Astrocyte (in vitro differentiated cells and primary cell): Measurements from ENCODE around the gene CAV1. TPM values are rescaled to one million over a fixed set of nuclear protein-coding genes. Genes with fewer than 3 reads are reported as not detected.

Source experiments
- DNase-seq: peaks from one replicate; pipeline ENCODE4 v3.0.0-alpha.2; 2010; ENCODE audit warnings: low read depth
- FAIRE-seq: peaks from 2 replicates; lab custom pipeline; 2011; peaks lifted over from hg19 to GRCh38; lab: Jason Lieb, UNC
- H2AFZ ChIP-seq: 2 replicates; pipeline ENCODE4 v1.6.0; 2012; ENCODE audit warnings: low read depth, low read length, inconsistent platforms
- H3K27ac ChIP-seq: 2 replicates; pipeline ENCODE4 v1.5.1; 2011; ENCODE audit warnings: low read depth, low read length, inconsistent platforms
- H3K27me3 ChIP-seq: 2 replicates; pipeline ENCODE4 v1.6.0; 2011; ENCODE audit warnings: low read length, inconsistent platforms; ENCODE audit not compliant: insufficient read depth
- H3K36me3 ChIP-seq: 2 replicates; pipeline ENCODE4 v1.5.1; 2011; ENCODE audit warnings: low read length, inconsistent platforms; ENCODE audit not compliant: insufficient read depth
- H3K4me1 ChIP-seq: 2 replicates; pipeline ENCODE4 v1.5.1; 2011; ENCODE audit warnings: low read length, inconsistent platforms; ENCODE audit not compliant: insufficient read depth
- H3K4me2 ChIP-seq: 2 replicates; pipeline ENCODE4 v1.6.0; 2012; ENCODE audit warnings: low read length, inconsistent platforms
- H3K4me3 ChIP-seq: 2 replicates; pipeline ENCODE4 v1.5.1; 2011; ENCODE audit warnings: low read depth, mild to moderate bottlenecking, low read length, inconsistent platforms; ENCODE audit not compliant: insufficient read depth
- H3K79me2 ChIP-seq: 2 replicates; pipeline ENCODE4 v1.6.0; 2012; ENCODE audit warnings: mild to moderate bottlenecking, low read length, inconsistent platforms; ENCODE audit not compliant: insufficient read depth
- H3K9ac ChIP-seq: 2 replicates; pipeline ENCODE4 v1.6.0; 2012; ENCODE audit warnings: mild to moderate bottlenecking, low read length, inconsistent platforms
- H3K9me3 ChIP-seq: 2 replicates; pipeline ENCODE4 v1.5.1; 2012; ENCODE audit warnings: low read depth, mild to moderate bottlenecking, low read length, inconsistent platforms; ENCODE audit not compliant: insufficient read depth
- H4K20me1 ChIP-seq: 2 replicates; pipeline ENCODE4 v1.6.0; 2012; ENCODE audit warnings: low read length, inconsistent platforms; ENCODE audit not compliant: insufficient read depth
- H3K27ac Mint-ChIP-seq: one replicate; pipeline ENCODE4 v1.8.0; 2021; ENCODE audit warnings: mild to moderate bottlenecking, mixed read lengths; ENCODE audit not compliant: unreplicated experiment
- H3K27me3 Mint-ChIP-seq: one replicate; pipeline ENCODE4 v1.8.0; 2021; ENCODE audit warnings: low read depth, mixed read lengths; ENCODE audit not compliant: unreplicated experiment
- H3K36me3 Mint-ChIP-seq: one replicate; pipeline ENCODE4 v1.8.0; 2021; ENCODE audit warnings: low read depth, mixed read lengths; ENCODE audit not compliant: unreplicated experiment
- H3K4me1 Mint-ChIP-seq: one replicate; pipeline ENCODE4 v1.8.0; 2021; ENCODE audit warnings: low read depth, mixed read lengths; ENCODE audit not compliant: unreplicated experiment
- H3K4me3 Mint-ChIP-seq: one replicate; pipeline ENCODE4 v1.8.0; 2021; ENCODE audit warnings: mild to moderate bottlenecking, moderate library complexity, mixed read lengths; ENCODE audit not compliant: unreplicated experiment
- H3K9me3 Mint-ChIP-seq: one replicate; pipeline ENCODE4 v1.8.0; 2021; ENCODE audit warnings: mild to moderate bottlenecking, mixed read lengths; ENCODE audit not compliant: unreplicated experiment
- CTCF ChIP-seq: IDR thresholded peaks from 2 replicates; pipeline ENCODE4 v1.5.1; 2011; ENCODE audit warnings: low read depth, mild to moderate bottlenecking, inconsistent platforms, low read length, moderate library complexity; ENCODE audit not compliant: insufficient read depth
- EZH2 ChIP-seq: IDR thresholded peaks from 2 replicates; pipeline ENCODE4 v1.6.1; 2012; ENCODE audit warnings: mild to moderate bottlenecking, low read length, inconsistent platforms; ENCODE audit not compliant: insufficient read depth
- total RNA-seq: library from RNA; stranded (reverse); gene quantifications from 2 replicates; pipeline ENCODE4 v1.2.1, GENCODE V29; 2021

Gene CAV1
- total RNA-seq, 1 donor from 2014 or later: 472 TPM

DNA sequence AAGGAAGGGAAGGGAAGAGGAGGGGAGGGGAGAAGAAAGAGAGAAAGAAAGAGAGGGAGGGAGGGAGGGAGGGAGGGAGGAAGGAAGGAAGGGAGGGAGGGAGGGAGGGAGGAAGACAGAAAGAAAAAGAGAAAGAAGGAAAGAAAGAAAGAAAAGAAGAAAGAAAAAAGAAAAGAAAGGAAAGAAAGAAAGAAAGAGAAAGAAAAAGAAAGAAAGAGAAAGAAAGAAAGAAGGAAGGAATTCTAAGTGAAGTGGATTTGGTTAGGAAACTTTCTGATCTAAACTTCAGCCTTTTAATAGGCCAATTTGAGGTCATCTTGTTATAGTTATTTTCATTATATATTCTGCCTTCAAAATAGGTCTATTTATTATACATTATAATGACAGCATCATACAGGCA, 21.0 kb upstream of the CAV1 start:
- H3K27ac ChIP-seq: no peak overlapping the region
- peaks cover 16% of the 10 kb centered on the region for H3K36me3 Mint-ChIP-seq

DNA sequence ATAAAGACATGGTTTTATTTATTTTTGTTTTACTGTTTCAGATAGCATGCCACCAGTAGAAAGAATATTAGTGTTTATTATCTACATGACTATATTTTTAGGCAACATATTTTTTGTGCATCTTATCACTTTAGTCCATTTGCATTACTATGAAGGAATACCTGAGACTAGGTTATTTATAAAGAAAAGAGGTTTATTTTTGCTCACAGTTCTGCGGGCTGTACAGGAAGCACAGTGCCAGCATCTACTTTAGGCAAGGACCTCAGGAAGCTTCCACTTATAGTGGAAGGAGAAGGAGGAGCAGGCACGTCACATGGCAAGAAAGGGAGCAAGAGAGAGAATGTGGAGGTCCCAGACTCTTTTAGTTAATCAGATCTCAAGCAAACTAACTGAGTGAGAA, 19.6 kb upstream of the CAV1 start:
- H4K20me1 ChIP-seq: no peaks in the 10 kb centered on the region
- H3K4me2 ChIP-seq: peak overlapping the region; percentile 1
- H3K79me2 ChIP-seq: peaks cover 54% of the 10 kb centered on the region
- Mint-ChIP-seq H3K4me1 (peaks cover 17% of the 10 kb centered on the region), H3K27ac (peak overlapping the region; percentile 31), H3K4me3 (no peak overlapping the region), H3K9me3 (peaks cover 3% of the 10 kb centered on the region), H3K36me3 (peaks cover 23% of the 10 kb centered on the region), H3K27me3 (no peaks in the 10 kb centered on the region)
- no peak overlapping the region for H2AFZ ChIP-seq
- H3K36me3 ChIP-seq: peaks cover 34% of the 10 kb centered on the region
- no peak for FAIRE-seq
- no peak overlapping the region for H3K9ac ChIP-seq
- H3K9me3 ChIP-seq: no peaks in the 10 kb centered on the region
- H3K4me3 ChIP-seq: no peak overlapping the region
- no peaks in the 10 kb centered on the region for H3K27me3 ChIP-seq
- TF ChIP-seq EZH2: no peak
- no peak for TF ChIP-seq CTCF
- H3K4me1 ChIP-seq: peaks cover 15% of the 10 kb centered on the region
- DNase-seq: no peak
- no peak overlapping the region for H3K27ac ChIP-seq

More for the DNA sequence above, 21.0 kb upstream of the CAV1 start:
- H3K4me3 ChIP-seq: no peak overlapping the region
- no peak overlapping the region for H3K4me3 Mint-ChIP-seq
- no peaks in the 10 kb centered on the region for H4K20me1 ChIP-seq
- DNase-seq (no peak), FAIRE-seq (no peak)
- no peak overlapping the region for H3K27ac Mint-ChIP-seq
- H3K9me3 Mint-ChIP-seq: peaks cover 3% of the 10 kb centered on the region
- no peak overlapping the region for H3K4me2 ChIP-seq
- no peaks in the 10 kb centered on the region for H3K9me3 ChIP-seq
- peaks cover 17% of the 10 kb centered on the region for H3K4me1 Mint-ChIP-seq
- peaks cover 34% of the 10 kb centered on the region for H3K36me3 ChIP-seq
- H3K27me3 ChIP-seq: no peaks in the 10 kb centered on the region
- TF ChIP-seq CTCF (no peak), EZH2 (no peak)
- peaks cover 61% of the 10 kb centered on the region for H3K79me2 ChIP-seq
- H2AFZ ChIP-seq: no peak overlapping the region
- H3K27me3 Mint-ChIP-seq: no peaks in the 10 kb centered on the region
- no peak overlapping the region for H3K9ac ChIP-seq
- H3K4me1 ChIP-seq: peaks cover 16% of the 10 kb centered on the region

- Histone ChIP-seq H3K9me3 (no peaks in the 10 kb centered on the region), H3K27ac (no peak overlapping the region), H3K79me2 (peaks cover 48% of the 10 kb centered on the region), H3K36me3 (peaks cover 34% of the 10 kb centered on the region), H3K4me1 (peaks cover 16% of the 10 kb centered on the region), H3K27me3 (no peaks in the 10 kb centered on the region), H3K9ac (no peak overlapping the region), H2AFZ (no peak overlapping the region), H3K4me3 (no peak overlapping the region), H4K20me1 (no peaks in the 10 kb centered on the region), H3K4me2 (peak overlapping the region; percentile 1)
- peaks cover 23% of the 10 kb centered on the region for H3K36me3 Mint-ChIP-seq
- FAIRE-seq (no peak), DNase-seq (no peak)
- TF ChIP-seq CTCF (no peak), EZH2 (no peak)
- H3K27ac Mint-ChIP-seq: no peak overlapping the region
- no peak overlapping the region for H3K4me3 Mint-ChIP-seq
- peaks cover 17% of the 10 kb centered on the region for H3K4me1 Mint-ChIP-seq
- H3K9me3 Mint-ChIP-seq: no peaks in the 10 kb centered on the region
- H3K27me3 Mint-ChIP-seq: no peaks in the 10 kb centered on the region
Observed at GRCh38 chr7:116505823-116506222, 19.0 kb upstream of the CAV1 start.
